ENCODE data around the gene TCEAL3.

TCEAL3 gene

GRCh38 chrX:103607364-103608305 lies at the start of gene TCEAL3:
Gene TCEAL3, plus strand, starts transcription at chrX:103607963. Its CDS starts 1,102 bp downstream, at chrX:103609065.
- CTCF ChIA-PET = interaction anchor here (0.9 kb wide), 1 partner anchor 22 kb away, joined by 3 read pairs; no protein-coding TSS in a partner anchor

GRCh38 chrX:103560256-103560655 lies 47.5 kb upstream of the TCEAL3 start:
- DNase-seq (ENCODE audit: extremely low spot score) = no peak
- TF ChIP-seq CTCF (IDR thresholded peaks at IDR 0.05; ENCODE audit: control extremely low read depth, extremely low read depth, low read depth, missing control alignments) = no peak
- ChIA-PET POLR2A (interaction anchor here (0.5 kb wide), 1 partner anchor 127 kb away, joined by 4 read pairs; no protein-coding TSS in a partner anchor), CTCF (no interaction called here)

More at GRCh38 chrX:103607364-103608305, at the start of gene TCEAL3:
- TF ChIP-seq CTCF (IDR thresholded peaks at IDR 0.05; ENCODE audit: control extremely low read depth, extremely low read depth, low read depth, missing control alignments) = no peak
- POLR2A ChIA-PET = interaction anchor here (1.0 kb wide), 1 partner anchor 9 kb away, joined by 3 read pairs; no protein-coding TSS in a partner anchor
- peak; percentile 33 for DNase-seq (ENCODE audit: extremely low spot score)

- no peak for DNase-seq (ENCODE audit: extremely low spot score)
- POLR2A ChIA-PET = no interaction called here
- CTCF ChIA-PET = no interaction called here
- no peak for TF ChIP-seq CTCF (IDR thresholded peaks at IDR 0.05; ENCODE audit: control extremely low read depth, extremely low read depth, low read depth, missing control alignments)
These were observed 45.0 kb upstream of the TCEAL3 start for GRCh38 chrX:103562801-103563200.

- CTCF ChIA-PET = no interaction called here
These were observed 42.6 kb upstream of the TCEAL3 start for GRCh38 chrX:103565197-103565596.

GRCh38 chrX:103565752-103566151 lies 42.0 kb upstream of the TCEAL3 start:
- no peak for TF ChIP-seq CTCF (IDR thresholded peaks at IDR 0.05; ENCODE audit: control extremely low read depth, extremely low read depth, low read depth, missing control alignments)
- ChIA-PET CTCF (no interaction called here), POLR2A (no interaction called here)
- no peak for DNase-seq (ENCODE audit: extremely low spot score)

More at GRCh38 chrX:103565197-103565596, 42.6 kb upstream of the TCEAL3 start:
- DNase-seq (ENCODE audit: extremely low spot score) = no peak
- POLR2A ChIA-PET = no interaction called here
- no peak for TF ChIP-seq CTCF (IDR thresholded peaks at IDR 0.05; ENCODE audit: control extremely low read depth, extremely low read depth, low read depth, missing control alignments)

- no peak for TF ChIP-seq CTCF (IDR thresholded peaks at IDR 0.05; ENCODE audit: control extremely low read depth, extremely low read depth, low read depth, missing control alignments)
- no peak for DNase-seq (ENCODE audit: extremely low spot score)
- POLR2A ChIA-PET = no interaction called here
- CTCF ChIA-PET = interaction anchor here (1.1 kb wide), 1 partner anchor 17 kb away, joined by 3 read pairs; no protein-coding TSS in a partner anchor
These were observed 36.6 kb upstream of the TCEAL3 start for GRCh38 chrX:103571121-103571520.
